GM18499 (cell line): ENCODE measurements around the gene MTMR2.
A peak's percentile ranks its signal among the peaks of the same experiment; 100 is the strongest.

Experiments used
- ATAC-seq: cut with Tn5 transposase; IDR thresholded peaks from one replicate; pipeline ENCODE4 v1.9.1; 2021; ENCODE audit warnings: moderate number of reproducible peaks; ENCODE audit not compliant: insufficient read depth, unreplicated experiment

MTMR2 gene

GRCh38 chr11:95923728-95924413 lies at the start of gene MTMR2:
TSS of gene MTMR2 (minus strand) at chr11:95924107. CDS start at chr11:95923954, 153 bp downstream.
- ATAC-seq = peak; percentile 88

GRCh38 chr11:95972060-95972459 lies 48.2 kb upstream of the MTMR2 start:
- no peak for ATAC-seq

GRCh38 chr11:95968585-95968984 lies 44.7 kb upstream of the MTMR2 start:
- ATAC-seq = no peak

GRCh38 chr11:95964281-95964680 lies 40.4 kb upstream of the MTMR2 start:
- no peak for ATAC-seq

- no peak for ATAC-seq
These were observed 37.9 kb upstream of the MTMR2 start for GRCh38 chr11:95961758-95962157.

GRCh38 chr11:95950905-95951304 lies 27.0 kb upstream of the MTMR2 start:
- no peak for ATAC-seq

- ATAC-seq = no peak
These were observed 24.7 kb upstream of the MTMR2 start for GRCh38 chr11:95948637-95949036.

- ATAC-seq = no peak
These were observed 20.7 kb upstream of the MTMR2 start for GRCh38 chr11:95944623-95945022.

GRCh38 chr11:95943546-95943945 lies 19.6 kb upstream of the MTMR2 start:
- no peak for ATAC-seq

- no peak for ATAC-seq
These were observed 15.2 kb upstream of the MTMR2 start for GRCh38 chr11:95939091-95939490.

- no peak for ATAC-seq
These were observed 13.5 kb upstream of the MTMR2 start for GRCh38 chr11:95937358-95937757.

- ATAC-seq = no peak
These were observed 9.7 kb upstream of the MTMR2 start for GRCh38 chr11:95933594-95933993.

- no peak for ATAC-seq
These were observed 8.0 kb upstream of the MTMR2 start for GRCh38 chr11:95931916-95932315.

GRCh38 chr11:95930948-95931347 lies 7.0 kb upstream of the MTMR2 start:
- ATAC-seq = no peak

GRCh38 chr11:95926726-95927125 lies 2.8 kb upstream of the MTMR2 start:
- ATAC-seq = no peak

- ATAC-seq = no peak
These were observed 1.1 kb upstream of the MTMR2 start for GRCh38 chr11:95925011-95925410.

- ATAC-seq = no peak
These were observed 480 bp upstream of the MTMR2 start for GRCh38 chr11:95924414-95924760.

GRCh38 chr11:95923439-95923727 lies 524 bp downstream of the MTMR2 start:
- no peak for ATAC-seq

GRCh38 chr11:95922536-95923438 lies 1.1 kb downstream of the MTMR2 start:
- no peak for ATAC-seq

GRCh38 chr11:95922099-95922498 lies 1.8 kb downstream of the MTMR2 start:
- no peak for ATAC-seq

- no peak for ATAC-seq
These were observed 3.3 kb downstream of the MTMR2 start for GRCh38 chr11:95920460-95921105.
